HS-27A (cell line): Measurements from ENCODE around the gene NPNT.
"Not testable (repeated sequence)": the region's sequence is repeated elsewhere in the genome, so short reads cannot be mapped to it uniquely, and the experiment has no call there.

Experiments
- DNase-seq: peaks from one replicate; pipeline ENCODE4 v3.0.0-alpha.2; 2012; ENCODE audit warnings: low read depth, missing footprints

NPNT gene, protein sequence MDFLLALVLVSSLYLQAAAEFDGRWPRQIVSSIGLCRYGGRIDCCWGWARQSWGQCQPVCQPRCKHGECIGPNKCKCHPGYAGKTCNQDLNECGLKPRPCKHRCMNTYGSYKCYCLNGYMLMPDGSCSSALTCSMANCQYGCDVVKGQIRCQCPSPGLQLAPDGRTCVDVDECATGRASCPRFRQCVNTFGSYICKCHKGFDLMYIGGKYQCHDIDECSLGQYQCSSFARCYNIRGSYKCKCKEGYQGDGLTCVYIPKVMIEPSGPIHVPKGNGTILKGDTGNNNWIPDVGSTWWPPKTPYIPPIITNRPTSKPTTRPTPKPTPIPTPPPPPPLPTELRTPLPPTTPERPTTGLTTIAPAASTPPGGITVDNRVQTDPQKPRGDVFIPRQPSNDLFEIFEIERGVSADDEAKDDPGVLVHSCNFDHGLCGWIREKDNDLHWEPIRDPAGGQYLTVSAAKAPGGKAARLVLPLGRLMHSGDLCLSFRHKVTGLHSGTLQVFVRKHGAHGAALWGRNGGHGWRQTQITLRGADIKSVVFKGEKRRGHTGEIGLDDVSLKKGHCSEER

DNA sequence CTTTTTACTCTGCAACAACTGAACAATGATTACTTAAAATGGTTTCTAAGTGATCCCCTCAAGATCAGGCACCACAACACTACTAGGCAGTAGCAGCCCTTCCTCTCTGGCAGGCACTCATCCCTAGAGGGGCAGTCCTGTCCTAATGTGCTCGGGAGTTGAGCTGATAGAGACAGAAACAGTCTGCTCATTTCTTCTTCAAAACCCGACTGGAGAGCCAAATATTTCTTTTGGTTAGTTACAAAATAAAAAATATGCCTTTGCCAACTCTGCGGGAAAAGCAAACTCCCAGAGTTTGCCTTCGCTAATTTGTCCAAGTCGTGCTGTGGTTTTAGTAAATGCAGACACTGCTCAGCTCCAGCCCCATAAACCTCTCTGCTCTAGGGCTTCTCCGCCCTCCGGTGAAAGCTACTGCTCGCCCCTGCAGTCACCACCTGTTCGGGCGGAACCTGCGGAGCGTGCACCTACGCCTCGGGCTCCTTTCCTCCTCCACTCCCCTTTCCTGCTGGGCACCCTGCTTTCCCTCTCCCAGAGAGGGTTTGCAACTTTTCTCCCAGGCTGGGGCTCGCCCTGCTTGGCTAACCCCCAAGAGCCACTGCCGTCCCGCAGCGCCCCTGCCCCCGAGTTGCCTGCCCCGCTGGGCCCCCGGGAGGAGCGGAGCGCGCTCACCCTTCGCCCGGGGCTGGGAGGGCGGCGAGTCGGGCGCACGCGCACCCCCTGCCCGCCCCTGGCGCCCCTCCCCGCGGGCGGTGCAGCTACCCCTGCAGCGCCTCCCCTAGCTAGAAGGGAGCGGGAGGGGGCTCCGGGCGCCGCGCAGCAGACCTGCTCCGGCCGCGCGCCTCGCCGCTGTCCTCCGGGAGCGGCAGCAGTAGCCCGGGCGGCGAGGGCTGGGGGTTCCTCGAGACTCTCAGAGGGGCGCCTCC is at the start of gene NPNT:
NPNT (plus strand) TSS at position 812 of the 923 bp plus-strand sequence. CDS start 182 bp downstream, outside the sequence.
- DNase-seq, result no peak

DNA sequence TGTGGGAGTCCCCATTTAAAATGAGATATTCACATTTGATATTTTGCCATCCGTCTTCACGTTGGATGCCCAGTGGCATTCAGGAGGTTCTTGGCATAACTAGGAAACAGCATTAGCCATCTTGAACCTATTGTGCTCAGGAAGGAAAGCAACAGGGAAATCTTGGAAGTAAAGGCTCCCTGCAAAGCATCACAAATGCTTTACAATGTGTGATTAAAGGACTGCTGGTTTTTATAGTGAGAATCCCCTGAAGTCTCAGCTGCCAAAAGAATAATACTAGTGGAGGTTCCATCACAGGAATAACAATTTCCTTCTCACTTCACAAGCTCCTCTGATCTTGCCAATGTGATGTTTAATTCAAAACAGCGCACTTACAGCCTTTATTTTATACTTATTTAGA is 49.7 kb upstream of the NPNT start:
- DNase-seq, result no peak

DNA sequence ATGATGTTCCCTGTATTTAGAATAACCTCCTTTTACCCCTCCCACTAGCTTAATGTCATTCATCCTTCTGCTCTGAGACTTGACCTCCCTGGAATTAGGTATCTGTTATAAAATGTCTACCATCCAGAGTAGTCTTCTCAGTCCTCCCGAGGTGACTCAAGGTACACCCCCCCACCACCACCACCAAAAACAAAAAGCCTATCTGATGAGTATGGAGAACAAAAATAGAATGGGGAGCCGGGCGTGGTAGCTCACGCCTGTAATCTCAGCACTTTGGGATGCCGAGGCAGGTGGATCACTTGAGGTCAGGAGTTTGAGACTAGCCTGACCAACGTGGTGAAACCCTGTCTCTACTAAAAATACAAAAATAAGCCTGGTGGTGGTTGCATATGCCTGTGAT is 46.9 kb upstream of the NPNT start:
- DNase-seq, result not testable (repeated sequence)

DNA sequence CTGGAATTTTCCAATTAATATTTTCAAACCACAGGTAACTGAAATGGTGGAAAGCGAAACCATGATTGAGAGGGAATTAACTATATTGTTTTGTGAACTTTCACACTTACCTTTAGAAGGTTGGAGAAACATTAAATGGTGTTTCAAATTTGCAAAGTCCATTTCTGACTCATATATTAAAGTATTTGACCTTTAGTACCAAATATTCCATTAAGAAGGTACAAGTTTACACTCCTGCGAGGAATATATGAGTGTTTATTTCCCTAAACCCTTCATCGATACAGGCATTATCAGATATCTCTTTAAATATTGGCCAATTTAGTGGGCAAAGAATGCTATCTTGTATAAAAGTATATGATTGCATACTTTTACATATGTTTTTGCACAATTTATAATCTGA is 44.1 kb upstream of the NPNT start:
- no peak for DNase-seq

DNA sequence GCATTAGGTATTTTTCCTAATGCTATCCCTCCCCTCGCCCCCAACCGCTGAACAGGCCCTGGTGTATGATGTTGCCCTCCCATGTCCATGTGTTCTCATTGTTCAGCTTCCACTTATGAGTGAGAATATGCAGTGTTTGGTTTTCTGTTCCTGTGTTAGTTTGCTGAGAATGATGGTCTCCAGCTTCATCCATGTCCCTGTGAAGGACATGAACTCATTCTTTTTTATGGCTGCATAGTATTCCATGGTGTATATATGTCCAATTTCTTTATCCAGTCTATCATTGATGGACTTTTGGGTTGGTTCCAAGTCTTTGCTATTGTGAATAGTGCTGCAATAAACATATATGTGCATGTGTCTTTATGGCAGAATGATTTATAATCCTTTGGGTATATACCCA is 43.0 kb upstream of the NPNT start:
- DNase-seq, result not testable (repeated sequence)

DNA sequence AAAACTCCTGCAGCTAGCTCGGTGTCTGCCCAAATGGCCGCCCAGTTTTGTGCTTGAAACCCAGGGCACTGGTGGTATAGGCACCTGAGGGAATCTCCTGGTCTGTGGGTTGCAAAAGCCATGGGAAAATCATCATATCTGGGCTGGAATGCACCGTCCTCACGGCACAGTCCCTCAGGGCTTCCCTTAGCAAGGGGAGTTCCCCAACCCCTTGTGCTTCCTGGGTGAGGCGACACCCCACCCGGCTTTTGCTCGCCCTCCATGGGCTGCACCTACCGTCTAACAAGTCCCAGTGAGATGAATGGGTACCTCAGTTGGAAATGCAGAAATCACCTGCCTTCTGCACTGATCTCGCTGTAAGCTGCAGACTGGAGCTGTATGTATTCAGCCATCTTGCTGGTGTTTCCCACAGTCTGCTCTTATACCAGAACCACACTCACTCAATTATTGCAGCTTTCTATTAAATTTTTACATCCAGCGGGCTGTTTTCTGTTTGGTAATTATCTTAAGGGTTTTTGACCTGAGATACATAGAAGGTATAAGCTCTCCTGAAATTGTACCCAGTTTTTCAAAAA is 36.7 kb upstream of the NPNT start:
- no peak for DNase-seq

DNA sequence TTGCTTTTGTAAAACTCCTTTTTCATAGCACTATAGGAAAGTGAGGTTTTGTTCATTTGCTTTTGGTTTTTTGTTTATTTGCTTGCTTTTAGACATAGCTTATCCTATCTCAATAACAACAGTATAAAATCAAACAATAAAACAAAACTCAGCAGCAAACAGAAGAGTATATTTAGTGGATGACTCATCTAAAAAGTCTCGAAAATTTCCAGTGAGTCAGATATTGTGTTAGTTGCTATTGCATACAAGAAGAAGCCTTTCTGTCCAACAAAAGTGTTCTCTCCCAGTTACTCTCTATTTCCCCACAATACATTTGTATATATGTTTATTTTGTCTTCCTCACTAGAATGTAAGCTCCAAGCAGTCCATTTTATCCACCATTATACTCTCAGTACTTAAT is 36.0 kb upstream of the NPNT start:
- no peak for DNase-seq

DNA sequence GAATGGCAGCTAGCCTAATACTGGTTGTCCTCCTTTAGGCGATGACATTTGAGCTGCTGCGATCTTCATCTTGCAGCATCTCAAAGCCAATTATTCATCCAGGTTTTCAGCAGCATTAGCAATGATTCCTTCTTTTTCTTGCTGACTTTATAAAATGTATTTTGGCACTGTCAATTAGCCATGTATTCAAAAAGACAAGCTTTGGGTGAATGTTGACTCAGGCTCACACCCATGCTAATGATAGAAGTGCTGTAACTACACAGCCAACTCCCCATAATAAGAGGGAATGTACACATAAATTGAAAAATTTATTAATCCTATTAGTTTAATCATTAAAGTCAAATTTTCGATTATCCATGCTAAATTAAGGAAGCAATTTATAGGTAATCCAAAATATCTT is 24.3 kb upstream of the NPNT start:
- no peak for DNase-seq

DNA sequence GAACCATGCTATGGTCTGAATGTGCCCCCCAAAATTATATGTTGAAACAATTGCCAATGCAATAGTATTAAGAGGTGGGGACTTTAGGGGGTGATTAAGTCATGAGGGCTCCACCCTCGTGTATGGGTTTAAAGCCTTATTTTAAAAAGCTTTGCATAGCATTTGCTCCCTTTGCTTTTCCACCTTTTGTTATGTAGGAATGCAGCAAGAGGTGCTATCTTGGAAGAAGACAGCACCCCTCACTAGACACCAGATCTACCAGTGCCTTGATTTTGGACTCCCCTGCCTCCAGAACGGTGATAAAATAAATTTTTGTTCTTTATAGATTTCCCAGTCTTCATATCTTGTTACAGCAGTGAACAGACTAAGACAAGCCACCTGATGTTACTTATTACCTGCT is 23.3 kb upstream of the NPNT start:
- no peak for DNase-seq

DNA sequence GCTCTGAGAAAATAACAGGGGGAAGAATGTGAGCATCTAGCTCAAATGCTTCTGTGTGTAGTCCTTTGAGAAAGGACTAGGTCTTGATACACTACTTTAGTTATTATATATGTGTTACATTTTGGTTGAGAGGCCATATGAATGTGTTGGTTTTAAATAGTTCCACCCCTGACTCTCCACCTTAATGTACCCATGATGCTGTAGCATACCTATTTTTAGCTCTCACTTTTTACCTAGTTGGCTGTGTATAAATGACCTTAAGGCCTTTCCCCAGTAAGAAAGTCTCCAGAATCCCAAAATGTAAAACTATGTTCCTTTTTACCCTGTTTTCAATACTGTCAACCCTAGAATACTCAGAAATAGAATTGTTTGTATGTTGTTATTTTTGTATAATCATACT is 20.0 kb upstream of the NPNT start:
- no peak for DNase-seq

DNA sequence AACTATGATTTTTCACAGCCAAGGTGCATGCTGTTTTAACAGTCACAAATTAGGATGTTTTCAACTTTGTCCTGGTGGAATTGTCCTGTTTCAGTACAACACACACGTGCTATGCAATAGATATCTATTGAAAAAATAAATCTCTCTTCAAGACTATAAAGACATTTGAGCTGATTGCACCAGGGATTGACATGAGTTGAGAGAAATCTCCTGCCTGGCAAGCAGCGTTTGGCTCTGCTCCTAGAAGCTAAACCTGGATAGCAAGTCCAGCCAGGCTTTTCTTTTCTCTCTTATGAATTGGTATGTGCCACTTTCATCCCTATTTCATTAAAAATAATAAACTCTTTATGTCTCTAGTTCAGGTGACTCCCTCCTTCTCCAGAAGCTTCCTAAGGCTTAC is 16.6 kb upstream of the NPNT start:
- DNase-seq, result no peak

DNA sequence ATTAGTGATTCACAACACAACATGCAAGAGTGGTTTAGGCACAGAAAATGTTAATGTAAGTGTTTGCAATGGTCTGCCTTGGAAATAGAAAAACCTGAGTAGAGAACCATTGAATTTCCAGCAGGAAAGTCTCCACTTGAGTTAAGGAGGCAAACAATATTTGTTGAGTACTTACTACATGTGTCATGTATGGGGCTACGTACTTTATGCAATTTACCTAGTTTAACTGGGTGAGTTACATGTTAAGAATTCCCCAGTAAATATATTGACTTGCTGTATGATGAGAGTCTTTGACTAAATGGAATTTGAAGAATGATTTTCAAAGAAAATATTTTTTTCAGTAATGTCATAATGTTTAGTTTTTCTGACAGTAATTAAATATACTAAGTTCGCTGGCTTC is 7.8 kb upstream of the NPNT start:
- no peak for DNase-seq

DNA sequence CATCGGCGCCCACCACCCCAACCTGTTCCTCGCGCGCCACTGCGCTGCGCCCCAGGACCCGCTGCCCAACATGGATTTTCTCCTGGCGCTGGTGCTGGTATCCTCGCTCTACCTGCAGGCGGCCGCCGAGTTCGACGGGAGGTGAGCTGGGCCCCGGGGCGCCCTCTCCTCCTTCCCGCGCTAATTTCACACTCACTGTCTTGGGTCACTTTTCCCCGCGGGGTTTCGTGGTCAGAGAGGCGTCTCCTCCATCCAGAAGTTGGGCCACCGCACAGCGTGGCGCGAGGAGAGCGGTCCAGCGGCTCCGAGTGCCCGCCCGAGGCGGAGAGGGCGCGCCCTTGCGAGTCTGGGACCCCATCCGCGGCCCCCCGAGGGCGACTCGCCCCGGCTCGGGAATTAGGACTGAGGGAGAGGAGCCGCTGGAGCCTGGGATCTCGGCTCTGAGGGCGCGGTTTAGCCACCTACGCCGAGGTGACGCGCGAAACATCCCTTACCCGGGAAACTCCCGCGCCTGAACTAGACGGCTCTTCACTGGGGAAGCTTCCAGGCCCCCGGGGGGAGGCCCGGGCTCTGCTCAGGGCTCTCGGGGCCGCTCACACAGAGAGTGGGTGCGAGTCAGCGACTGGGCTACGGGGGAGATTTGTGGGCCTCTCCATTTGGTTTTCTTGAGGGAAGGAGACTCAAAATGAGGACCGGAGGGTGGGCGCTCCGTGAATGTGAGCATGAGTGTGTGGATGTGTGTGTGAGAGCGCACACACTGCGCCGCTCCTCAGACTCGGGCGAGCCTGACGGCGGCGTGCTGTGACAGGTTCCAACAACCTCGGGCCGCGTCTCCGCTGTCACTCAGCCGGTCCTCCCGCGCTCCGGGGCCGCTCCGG is 551 bp downstream of the NPNT start:
- no peak for DNase-seq

DNA sequence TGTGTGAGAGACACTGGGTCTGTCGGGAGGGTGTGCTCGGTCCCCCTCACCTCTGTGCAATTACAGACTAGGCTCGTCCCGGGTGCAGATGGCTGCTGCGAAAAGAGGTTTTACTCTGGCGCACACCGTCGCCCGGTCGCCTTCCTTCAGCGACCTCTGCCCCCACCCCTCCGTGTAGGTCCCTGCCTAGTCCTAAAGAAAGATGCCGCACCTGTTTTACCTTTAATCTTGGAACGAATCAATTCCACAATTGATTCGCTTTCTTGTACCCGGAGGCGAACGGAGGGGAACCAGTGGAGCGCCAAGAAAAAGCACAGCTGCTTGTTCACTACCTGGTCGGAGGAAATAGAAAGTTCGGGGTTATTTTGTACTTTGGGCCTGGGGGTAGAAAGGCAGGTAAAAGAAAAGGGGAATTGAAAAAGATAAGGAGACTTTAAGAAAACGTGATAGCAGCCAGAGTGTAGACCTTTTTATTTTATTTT is 1.2 kb downstream of the NPNT start:
- no peak for DNase-seq

DNA sequence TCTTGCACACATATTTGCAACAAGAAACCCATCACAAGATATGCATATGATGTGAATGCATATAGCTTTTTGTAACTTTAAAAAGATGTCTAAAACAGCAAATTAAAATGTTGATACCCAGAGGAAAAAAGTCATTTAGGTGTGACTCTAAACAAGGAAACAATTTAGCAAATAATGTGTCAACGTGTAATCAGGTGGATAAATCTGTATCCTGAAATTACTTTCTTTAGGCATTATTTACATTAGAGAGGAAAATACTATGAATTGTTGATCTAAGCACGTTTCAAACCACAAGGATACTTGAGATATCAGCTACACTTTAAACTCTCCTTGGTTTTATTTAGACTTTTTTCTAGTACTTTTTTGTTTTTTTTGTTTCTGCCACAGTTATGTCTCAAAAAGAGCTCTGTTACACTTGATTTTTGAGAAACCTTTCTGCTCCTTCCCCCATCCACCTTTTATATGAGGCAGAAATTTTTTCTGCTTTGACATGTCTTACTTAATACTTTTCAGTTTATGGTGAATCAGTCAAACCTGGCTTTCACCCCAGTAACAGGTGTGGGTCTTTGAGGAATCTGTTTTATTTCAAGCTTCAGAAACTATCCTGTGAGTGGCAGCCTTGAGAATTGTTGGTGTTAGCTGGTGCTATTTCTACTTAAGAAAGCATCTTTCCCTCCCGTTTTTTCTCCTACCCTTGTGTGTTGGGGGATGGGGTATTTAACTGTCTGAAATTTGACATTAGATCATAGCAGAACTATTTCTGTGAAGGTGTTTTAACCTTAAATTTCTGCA is 1.9 kb downstream of the NPNT start:
- no peak for DNase-seq

DNA sequence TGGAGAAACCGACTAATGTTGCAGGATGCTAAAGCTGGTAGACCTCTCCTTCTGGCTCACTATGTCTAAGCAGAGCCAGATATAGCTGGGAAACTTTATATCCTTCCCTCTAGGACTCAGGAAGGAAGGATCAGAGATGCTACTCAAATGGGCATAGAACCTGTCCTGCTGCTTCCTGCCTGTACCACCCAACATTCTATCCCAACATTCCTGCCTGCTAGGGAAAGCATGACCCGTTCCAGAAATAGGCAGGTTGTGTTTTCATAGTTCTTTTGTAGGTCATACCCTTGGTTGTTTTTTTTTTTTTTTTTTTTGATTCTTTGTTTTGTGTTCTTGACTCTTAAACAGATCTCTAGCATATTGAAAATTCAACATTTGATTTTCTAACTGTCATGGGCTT is 5.3 kb downstream of the NPNT start:
- no peak for DNase-seq

DNA sequence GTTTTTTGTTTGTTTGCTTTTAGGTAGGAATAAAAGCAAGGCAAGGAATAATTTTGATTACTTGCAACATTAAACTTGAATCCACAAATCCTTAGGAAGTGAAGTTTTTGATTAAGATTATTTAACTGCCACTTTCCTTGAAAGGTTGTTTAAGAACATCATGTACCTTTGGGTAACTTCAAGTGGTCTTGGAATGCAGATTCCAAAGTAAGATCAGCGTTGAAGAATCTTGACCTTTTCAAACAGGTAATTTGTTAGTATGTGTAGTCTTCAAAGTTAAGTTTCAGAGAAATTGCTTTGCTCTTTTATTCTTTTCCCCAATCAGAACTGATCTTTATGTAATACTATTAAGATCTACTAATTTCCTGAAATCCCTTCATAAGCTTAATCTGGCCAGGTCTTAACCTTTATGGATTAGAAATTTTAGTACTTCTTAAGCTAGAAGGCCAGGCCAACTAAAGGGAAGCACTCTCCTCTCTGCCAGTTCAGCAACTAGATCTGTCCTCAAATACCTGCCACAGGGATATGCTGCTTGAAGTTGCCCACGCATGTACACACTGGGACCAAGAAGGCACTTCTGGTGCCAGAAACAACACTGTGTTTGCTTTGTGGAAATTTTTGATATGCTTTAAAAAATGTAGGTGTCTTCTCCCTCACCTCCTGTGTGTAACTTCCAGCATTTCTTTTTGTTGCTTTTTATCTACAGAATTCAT is 7.4 kb downstream of the NPNT start:
- DNase-seq, result no peak

DNA sequence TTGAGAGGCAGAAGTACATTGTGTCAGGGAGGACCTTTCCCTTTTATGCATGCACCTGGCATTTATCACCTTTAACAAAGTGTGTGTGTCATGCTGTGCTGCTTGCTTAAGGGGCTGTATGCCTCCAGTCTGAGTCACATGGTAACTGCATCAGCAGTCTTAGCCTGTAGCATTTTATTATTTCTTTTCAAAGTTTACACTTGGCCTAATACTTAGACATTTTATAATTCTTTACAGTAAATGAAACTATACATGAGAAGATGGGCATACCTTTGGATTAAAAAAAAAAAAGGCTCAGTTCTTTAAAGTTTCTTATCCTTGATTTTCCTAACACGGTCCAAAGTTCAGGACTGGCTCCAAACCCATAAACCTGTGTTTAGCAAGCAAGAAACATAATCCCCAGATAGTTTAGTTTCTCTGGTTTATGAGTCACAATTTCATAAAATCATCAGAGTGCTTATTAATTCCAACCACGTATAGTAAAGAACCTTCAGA is 14.6 kb downstream of the NPNT start:
- DNase-seq, result no peak

DNA sequence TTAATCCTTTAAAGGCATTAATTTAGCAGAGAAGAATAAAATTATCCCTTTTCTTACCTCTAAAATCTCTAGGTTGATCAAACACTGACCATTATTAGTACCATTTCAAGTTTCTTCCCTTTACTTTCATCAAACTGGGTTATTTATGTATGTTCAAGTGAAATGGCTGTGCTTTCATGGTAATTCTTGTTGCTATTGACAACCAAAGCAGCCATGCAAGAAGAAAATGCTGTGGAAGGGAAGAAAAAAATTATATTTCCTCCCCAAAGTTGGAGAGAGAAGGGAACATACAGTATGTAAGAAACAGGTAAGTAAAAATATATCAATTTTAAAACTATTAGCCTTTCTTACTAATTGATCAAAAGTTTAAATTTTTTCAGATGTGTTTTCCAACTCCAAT is 16.2 kb downstream of the NPNT start:
- DNase-seq, result no peak

DNA sequence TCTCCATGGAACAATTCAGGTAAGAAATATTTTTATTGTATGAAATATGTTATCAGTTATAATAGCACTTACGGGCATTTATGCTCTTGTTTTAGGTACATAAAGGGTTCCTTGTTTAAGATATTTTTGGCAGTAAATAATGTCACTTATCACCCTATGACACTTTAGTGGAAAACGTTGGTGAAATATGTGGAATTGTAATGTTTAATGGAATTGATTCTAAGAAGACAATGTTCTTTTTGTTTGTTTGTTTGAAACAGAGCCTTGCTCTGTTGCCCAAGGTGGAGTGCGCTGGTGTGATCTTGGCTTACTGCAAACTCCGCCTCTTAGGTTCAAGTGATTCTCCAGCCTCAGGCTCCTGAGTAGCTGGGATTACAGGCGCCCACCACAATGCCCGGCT is 17.4 kb downstream of the NPNT start:
- no peak for DNase-seq
